Body of pancreas (tissue), 4 donors: Measurements from ENCODE around the gene ANO2.

ENCODE experiments used
- POLR2A ChIP-seq, 3 donors: fragments of 450-650 bp; IDR thresholded peaks; one replicate each; pipeline ENCODE4 v1.6.1; 2016; ENCODE audit warnings: antibody characterized with exemption in 3 of 3, mild to moderate bottlenecking in 2 of 3
- TF ChIP-seq, protein P1 (sequence below), 7 experiments: fragments of 450-650 bp in 4 of 7; fragments of 200-600 bp in 3 of 7; sonication (generic) in 3 of 7; IDR thresholded peaks; one replicate each; pipeline ENCODE4 v1.5.1; 2016 to 2019; ENCODE audit warnings: antibody characterized with exemption in 7 of 7

- TF ChIP-seq, protein P1, sequence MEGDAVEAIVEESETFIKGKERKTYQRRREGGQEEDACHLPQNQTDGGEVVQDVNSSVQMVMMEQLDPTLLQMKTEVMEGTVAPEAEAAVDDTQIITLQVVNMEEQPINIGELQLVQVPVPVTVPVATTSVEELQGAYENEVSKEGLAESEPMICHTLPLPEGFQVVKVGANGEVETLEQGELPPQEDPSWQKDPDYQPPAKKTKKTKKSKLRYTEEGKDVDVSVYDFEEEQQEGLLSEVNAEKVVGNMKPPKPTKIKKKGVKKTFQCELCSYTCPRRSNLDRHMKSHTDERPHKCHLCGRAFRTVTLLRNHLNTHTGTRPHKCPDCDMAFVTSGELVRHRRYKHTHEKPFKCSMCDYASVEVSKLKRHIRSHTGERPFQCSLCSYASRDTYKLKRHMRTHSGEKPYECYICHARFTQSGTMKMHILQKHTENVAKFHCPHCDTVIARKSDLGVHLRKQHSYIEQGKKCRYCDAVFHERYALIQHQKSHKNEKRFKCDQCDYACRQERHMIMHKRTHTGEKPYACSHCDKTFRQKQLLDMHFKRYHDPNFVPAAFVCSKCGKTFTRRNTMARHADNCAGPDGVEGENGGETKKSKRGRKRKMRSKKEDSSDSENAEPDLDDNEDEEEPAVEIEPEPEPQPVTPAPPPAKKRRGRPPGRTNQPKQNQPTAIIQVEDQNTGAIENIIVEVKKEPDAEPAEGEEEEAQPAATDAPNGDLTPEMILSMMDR (IDR thresholded peaks at IDR 0.05) = no peak
- TF ChIP-seq POLR2A (IDR thresholded peaks at IDR 0.05) = no peak
Observed at GRCh38 chr12:5884866-5885265, 60.2 kb downstream of the ANO2 start.
